Transverse colon (tissue), 4 donors: ENCODE measurements around the gene PCCB.

ENCODE experiments used
- CTCF ChIP-seq, 5 experiments: fragments of 200-600 bp in 3 of 5; fragments of 450-650 bp in 2 of 5; sonication (generic) in 3 of 5; IDR thresholded peaks; 1 replicate in 2 of 5; 2 replicates in 3 of 5; pipeline ENCODE4 v1.5.1; 2016 to 2017; ENCODE audit warnings: antibody characterized with exemption in 5 of 5, inconsistent platforms in 3 of 5, mild to moderate bottlenecking in 2 of 5, moderate library complexity in 1 of 5
- EP300 ChIP-seq: sonication (generic); formaldehyde crosslinking; IDR thresholded peaks from one replicate; pipeline ENCODE4 v1.6.1; 2017; ENCODE audit warnings: antibody characterized with exemption, low read depth
- POLR2A ChIP-seq: fragments of 450-650 bp; IDR thresholded peaks from one replicate; pipeline ENCODE4 v1.6.1; 2016; ENCODE audit warnings: antibody characterized with exemption, mild to moderate bottlenecking, moderate library complexity
- POLR2AphosphoS5 ChIP-seq, 3 donors: sonication (generic); formaldehyde crosslinking; IDR thresholded peaks; one replicate each; pipeline ENCODE4 v1.6.1; 2016; ENCODE audit warnings: antibody characterized with exemption in 3 of 3

- TF ChIP-seq POLR2AphosphoS5 (IDR thresholded peaks at IDR 0.05) = no peak
- no peak for TF ChIP-seq CTCF (IDR thresholded peaks at IDR 0.05)
- TF ChIP-seq POLR2A = no peak
- no peak for TF ChIP-seq EP300
These were observed 20.0 kb downstream of the PCCB start for GRCh38 chr3:136270179-136270578.
